Measurements from ENCODE around the gene IFNB1.

DNA sequence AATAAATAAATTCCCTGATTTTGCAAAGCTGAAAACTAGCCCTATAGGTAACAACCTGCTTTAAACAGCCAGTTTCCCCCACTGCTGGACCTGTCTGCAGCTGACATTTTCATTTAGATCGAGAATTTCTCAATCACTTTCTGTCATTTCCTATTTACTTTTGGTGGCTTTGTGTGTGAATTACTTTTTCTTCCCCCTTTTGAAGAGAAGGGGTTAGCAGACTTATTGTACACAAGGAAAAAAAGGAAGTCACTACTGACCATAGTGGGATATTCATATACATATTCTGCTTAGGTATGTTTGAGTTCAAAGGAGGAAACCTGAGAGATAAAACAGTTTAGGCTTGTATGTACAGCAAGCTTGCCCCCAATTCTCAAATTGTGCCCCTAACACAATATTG lies 27.0 kb upstream of the IFNB1 start:
- TF ChIP-seq, protein P1, sequence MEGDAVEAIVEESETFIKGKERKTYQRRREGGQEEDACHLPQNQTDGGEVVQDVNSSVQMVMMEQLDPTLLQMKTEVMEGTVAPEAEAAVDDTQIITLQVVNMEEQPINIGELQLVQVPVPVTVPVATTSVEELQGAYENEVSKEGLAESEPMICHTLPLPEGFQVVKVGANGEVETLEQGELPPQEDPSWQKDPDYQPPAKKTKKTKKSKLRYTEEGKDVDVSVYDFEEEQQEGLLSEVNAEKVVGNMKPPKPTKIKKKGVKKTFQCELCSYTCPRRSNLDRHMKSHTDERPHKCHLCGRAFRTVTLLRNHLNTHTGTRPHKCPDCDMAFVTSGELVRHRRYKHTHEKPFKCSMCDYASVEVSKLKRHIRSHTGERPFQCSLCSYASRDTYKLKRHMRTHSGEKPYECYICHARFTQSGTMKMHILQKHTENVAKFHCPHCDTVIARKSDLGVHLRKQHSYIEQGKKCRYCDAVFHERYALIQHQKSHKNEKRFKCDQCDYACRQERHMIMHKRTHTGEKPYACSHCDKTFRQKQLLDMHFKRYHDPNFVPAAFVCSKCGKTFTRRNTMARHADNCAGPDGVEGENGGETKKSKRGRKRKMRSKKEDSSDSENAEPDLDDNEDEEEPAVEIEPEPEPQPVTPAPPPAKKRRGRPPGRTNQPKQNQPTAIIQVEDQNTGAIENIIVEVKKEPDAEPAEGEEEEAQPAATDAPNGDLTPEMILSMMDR (IDR thresholded peaks at IDR 0.05): no peak
- no peak for TF ChIP-seq EZH2 (IDR thresholded peaks at IDR 0.05)

All from neural progenitor cell (in vitro differentiated cells).